ENCODE data around the gene SPATA32. TPM values are rescaled to one million over a fixed set of nuclear protein-coding genes. Genes with fewer than 3 reads are reported as not detected.

Gene SPATA32
- total RNA-seq, 1 donor from 2014 or later, result not detected

GRCh38 chr17:45224671-45225050, 37.2 kb downstream of the SPATA32 start:
- no peak for TF ChIP-seq CTCF (IDR thresholded peaks at IDR 0.05)
- Histone ChIP-seq H3K27me3 (peaks cover 5% of the 10 kb centered on the region), H3K27ac (peak overlapping the region in 1 of 2 donors; percentile 39), H3K4me1 (peaks cover 4 to 7% of the 10 kb centered on the region in 2 donors), H3K9me3 (no peaks in the 10 kb centered on the region), H3K4me3 (peak overlapping the region in 1 of 2 donors; percentile 0), H3K36me3 (no peaks in the 10 kb centered on the region)
- peak in 1 of 2 donors; percentile 65 for DNase-seq (ENCODE audit: low spot score in 2 of 2)
- intact Hi-C loops (cut with DNase I), result no loop called here

- intact Hi-C loops (cut with DNase I), result no loop called here
- no peaks in the 10 kb centered on the region for H3K9me3 ChIP-seq
- TF ChIP-seq CTCF (IDR thresholded peaks at IDR 0.05), result no peak
- H3K27me3 ChIP-seq, result peaks cover 5% of the 10 kb centered on the region
- peak in 1 of 2 donors; percentile 64 for DNase-seq (ENCODE audit: low spot score in 2 of 2)
- H3K27ac ChIP-seq, result peak overlapping the region in 1 of 2 donors; percentile 3
- H3K4me1 ChIP-seq, result peaks cover 4 to 7% of the 10 kb centered on the region in 2 donors
- H3K36me3 ChIP-seq, result no peaks in the 10 kb centered on the region
- peak overlapping the region in 1 of 2 donors; percentile 66 for H3K4me3 ChIP-seq
These were observed 38.1 kb downstream of the SPATA32 start for GRCh38 chr17:45223539-45224528.

GRCh38 chr17:45222996-45223538, 38.8 kb downstream of the SPATA32 start:
- H3K27me3 ChIP-seq, result peaks cover 5% of the 10 kb centered on the region
- H3K9me3 ChIP-seq, result no peaks in the 10 kb centered on the region
- no peak for DNase-seq (ENCODE audit: low spot score in 2 of 2)
- peaks cover 4 to 6% of the 10 kb centered on the region in 2 donors for H3K4me1 ChIP-seq
- H3K36me3 ChIP-seq, result no peaks in the 10 kb centered on the region
- intact Hi-C loops (cut with DNase I), result no loop called here
- peak overlapping the region in 1 of 2 donors; percentile 3 for H3K27ac ChIP-seq
- peak overlapping the region in 1 of 2 donors; percentile 66 for H3K4me3 ChIP-seq
- no peak for TF ChIP-seq CTCF (IDR thresholded peaks at IDR 0.05)

- Histone ChIP-seq H3K4me3 (peak overlapping the region; percentile 66 to 70), H3K27me3 (peaks cover 5% of the 10 kb centered on the region), H3K36me3 (no peaks in the 10 kb centered on the region), H3K4me1 (peaks cover 4 to 5% of the 10 kb centered on the region in 2 donors), H3K9me3 (no peaks in the 10 kb centered on the region), H3K27ac (peak overlapping the region in 1 of 2 donors; percentile 3)
- intact Hi-C loops (cut with DNase I), result no loop called here
- no peak for DNase-seq (ENCODE audit: low spot score in 2 of 2)
- TF ChIP-seq CTCF (IDR thresholded peaks at IDR 0.05), result no peak
These were observed 39.5 kb downstream of the SPATA32 start for GRCh38 chr17:45222289-45222995.

- intact Hi-C loops (cut with DNase I), result no loop called here
- no peak overlapping the region for H3K27ac ChIP-seq
- no peaks in the 10 kb centered on the region for H3K9me3 ChIP-seq
- H3K27me3 ChIP-seq, result peaks cover 5% of the 10 kb centered on the region
- TF ChIP-seq CTCF (IDR thresholded peaks at IDR 0.05), result no peak
- H3K36me3 ChIP-seq, result no peaks in the 10 kb centered on the region
- peaks cover 4 to 5% of the 10 kb centered on the region in 2 donors for H3K4me1 ChIP-seq
- H3K4me3 ChIP-seq, result peak overlapping the region; percentile 66 to 70
- DNase-seq (ENCODE audit: low spot score in 2 of 2), result no peak
These were observed 39.9 kb downstream of the SPATA32 start for GRCh38 chr17:45222014-45222288.
